Measurements from ENCODE around the gene CA10. TPM values are rescaled to one million over a fixed set of nuclear protein-coding genes. Genes with fewer than 3 reads are reported as not detected.

The CA10 gene
- total RNA-seq, 1 experiment from 2014 or later, result not detected

DNA sequence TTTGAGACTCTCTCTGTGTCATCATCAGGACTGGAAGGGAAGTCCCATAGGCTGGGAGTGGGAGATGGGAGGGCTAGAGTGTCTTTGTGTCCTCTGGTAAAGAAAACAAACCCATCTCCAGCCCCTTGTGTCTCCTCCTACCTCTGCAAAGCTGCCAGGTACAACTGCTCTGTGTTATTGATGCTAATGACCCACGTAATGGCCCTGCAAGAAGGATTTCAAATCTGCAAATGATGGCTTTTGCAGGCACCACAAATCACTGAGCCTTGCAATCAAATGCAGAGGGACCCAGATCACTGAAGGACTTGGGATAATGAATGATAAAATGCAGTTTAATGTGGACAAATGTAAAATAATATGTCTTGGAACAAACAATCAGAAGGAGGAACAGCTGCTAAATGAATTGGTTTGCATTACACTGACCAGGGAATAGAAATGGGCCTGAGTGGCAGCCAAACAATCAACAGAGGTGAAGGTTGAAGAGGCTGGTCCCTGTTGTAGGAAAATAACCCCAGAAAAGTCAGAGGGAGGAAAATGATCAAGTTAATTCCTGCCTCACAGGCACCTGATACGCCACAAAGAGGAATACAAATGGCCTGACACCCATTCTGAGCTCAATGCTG lies 473.1 kb downstream of the CA10 start:
- POLR2A ChIA-PET, result interaction anchor here (0.6 kb wide), 1 partner anchor 487 kb away, joined by 3 read pairs; no protein-coding TSS in a partner anchor

GRCh38 chr17:51684214-51684613 lies 474.3 kb downstream of the CA10 start:
- ChIA-PET POLR2A (no interaction called here), CTCF (no interaction called here)
- H3K9me3 ChIP-seq, result no peaks in the 10 kb centered on the region
- no peaks in the 10 kb centered on the region for H3K36me3 ChIP-seq (ENCODE audit: control insufficient read depth, insufficient read depth, low read length)
- no peaks in the 10 kb centered on the region for H3K4me1 ChIP-seq
- intact Hi-C loops (cut with micrococcal nuclease; ENCODE audit: unreplicated experiment), result no loop called here
- no peak for DNase-seq
- H3K27ac Mint-ChIP-seq (ENCODE audit: unreplicated experiment), result no peak overlapping the region
- TF ChIP-seq, protein P1, sequence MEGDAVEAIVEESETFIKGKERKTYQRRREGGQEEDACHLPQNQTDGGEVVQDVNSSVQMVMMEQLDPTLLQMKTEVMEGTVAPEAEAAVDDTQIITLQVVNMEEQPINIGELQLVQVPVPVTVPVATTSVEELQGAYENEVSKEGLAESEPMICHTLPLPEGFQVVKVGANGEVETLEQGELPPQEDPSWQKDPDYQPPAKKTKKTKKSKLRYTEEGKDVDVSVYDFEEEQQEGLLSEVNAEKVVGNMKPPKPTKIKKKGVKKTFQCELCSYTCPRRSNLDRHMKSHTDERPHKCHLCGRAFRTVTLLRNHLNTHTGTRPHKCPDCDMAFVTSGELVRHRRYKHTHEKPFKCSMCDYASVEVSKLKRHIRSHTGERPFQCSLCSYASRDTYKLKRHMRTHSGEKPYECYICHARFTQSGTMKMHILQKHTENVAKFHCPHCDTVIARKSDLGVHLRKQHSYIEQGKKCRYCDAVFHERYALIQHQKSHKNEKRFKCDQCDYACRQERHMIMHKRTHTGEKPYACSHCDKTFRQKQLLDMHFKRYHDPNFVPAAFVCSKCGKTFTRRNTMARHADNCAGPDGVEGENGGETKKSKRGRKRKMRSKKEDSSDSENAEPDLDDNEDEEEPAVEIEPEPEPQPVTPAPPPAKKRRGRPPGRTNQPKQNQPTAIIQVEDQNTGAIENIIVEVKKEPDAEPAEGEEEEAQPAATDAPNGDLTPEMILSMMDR (IDR thresholded peaks at IDR 0.05; ENCODE audit: insufficient read depth in 1 of 2, low read depth in 1 of 2, low read length in 1 of 2, severe bottlenecking in 1 of 2, unreplicated experiment in 1 of 2), result no peak
- no TSS peak for BruUV-seq (replicated peaks)
- H3K4me3 ChIP-seq (ENCODE audit: low read depth, low read length), result no peak overlapping the region
- H3K4me1 Mint-ChIP-seq (ENCODE audit: low read depth, unreplicated experiment), result no peaks in the 10 kb centered on the region
- no peak overlapping the region for H3K4me3 Mint-ChIP-seq (ENCODE audit: unreplicated experiment)
- H3K36me3 Mint-ChIP-seq (ENCODE audit: insufficient read depth, unreplicated experiment), result no peaks in the 10 kb centered on the region
- no peaks in the 10 kb centered on the region for H3K9me3 Mint-ChIP-seq (ENCODE audit: unreplicated experiment)
- H3K27me3 Mint-ChIP-seq (ENCODE audit: insufficient read depth, unreplicated experiment), result peaks cover 35% of the 10 kb centered on the region
- H3K27me3 ChIP-seq (replicated peaks; ENCODE audit: control insufficient read depth, insufficient read depth, low read length), result no peaks in the 10 kb centered on the region

More for the DNA sequence above, 473.1 kb downstream of the CA10 start:
- no TSS peak for BruUV-seq (replicated peaks)
- H3K27ac Mint-ChIP-seq (ENCODE audit: unreplicated experiment), result no peak overlapping the region
- no peaks in the 10 kb centered on the region for H3K4me1 Mint-ChIP-seq (ENCODE audit: low read depth, unreplicated experiment)
- Histone ChIP-seq H3K4me3 (ENCODE audit: low read depth, low read length) (no peak overlapping the region), H3K9me3 (no peaks in the 10 kb centered on the region), H3K36me3 (ENCODE audit: control insufficient read depth, insufficient read depth, low read length) (no peaks in the 10 kb centered on the region), H3K27me3 (replicated peaks; ENCODE audit: control insufficient read depth, insufficient read depth, low read length) (no peaks in the 10 kb centered on the region), H3K4me1 (no peaks in the 10 kb centered on the region)
- no peak overlapping the region for H3K4me3 Mint-ChIP-seq (ENCODE audit: unreplicated experiment)
- CTCF ChIA-PET, result no interaction called here
- no peaks in the 10 kb centered on the region for H3K9me3 Mint-ChIP-seq (ENCODE audit: unreplicated experiment)
- no peaks in the 10 kb centered on the region for H3K36me3 Mint-ChIP-seq (ENCODE audit: insufficient read depth, unreplicated experiment)
- H3K27me3 Mint-ChIP-seq (ENCODE audit: insufficient read depth, unreplicated experiment), result peaks cover 32% of the 10 kb centered on the region
- intact Hi-C loops (cut with micrococcal nuclease; ENCODE audit: unreplicated experiment), result no loop called here
- no peak for DNase-seq
- TF ChIP-seq, protein P1 (IDR thresholded peaks at IDR 0.05; ENCODE audit: insufficient read depth in 1 of 2, low read depth in 1 of 2, low read length in 1 of 2, severe bottlenecking in 1 of 2, unreplicated experiment in 1 of 2), result no peak

- no peak overlapping the region for H3K4me3 ChIP-seq (ENCODE audit: low read depth, low read length)
- Mint-ChIP-seq H3K4me1 (ENCODE audit: low read depth, unreplicated experiment) (no peaks in the 10 kb centered on the region), H3K36me3 (ENCODE audit: insufficient read depth, unreplicated experiment) (no peaks in the 10 kb centered on the region), H3K9me3 (ENCODE audit: unreplicated experiment) (no peaks in the 10 kb centered on the region), H3K27me3 (ENCODE audit: insufficient read depth, unreplicated experiment) (peaks cover 32% of the 10 kb centered on the region), H3K4me3 (ENCODE audit: unreplicated experiment) (no peak overlapping the region), H3K27ac (ENCODE audit: unreplicated experiment) (no peak overlapping the region)
- no peaks in the 10 kb centered on the region for H3K9me3 ChIP-seq
- ChIA-PET CTCF (no interaction called here), POLR2A (no interaction called here)
- DNase-seq, result no peak
- H3K27me3 ChIP-seq (replicated peaks; ENCODE audit: control insufficient read depth, insufficient read depth, low read length), result no peaks in the 10 kb centered on the region
- H3K36me3 ChIP-seq (ENCODE audit: control insufficient read depth, insufficient read depth, low read length), result no peaks in the 10 kb centered on the region
- TF ChIP-seq, protein P1 (IDR thresholded peaks at IDR 0.05; ENCODE audit: insufficient read depth in 1 of 2, low read depth in 1 of 2, low read length in 1 of 2, severe bottlenecking in 1 of 2, unreplicated experiment in 1 of 2), result no peak
- intact Hi-C loops (cut with micrococcal nuclease; ENCODE audit: unreplicated experiment), result no loop called here
- no peaks in the 10 kb centered on the region for H3K4me1 ChIP-seq
- BruUV-seq (replicated peaks), result no TSS peak
Observed at GRCh38 chr17:51683291-51683690, 475.2 kb downstream of the CA10 start.

Data from Caco-2 (cell line).